Stimulated activated CD4-positive, alpha-beta T cell treated with anti-CD3 and anti-CD28 coated beads, Interleukin-15, amount 100 ng/mL, for 24 hours (primary cell): ENCODE measurements around the gene GOLM1.
"Not testable (repeated sequence)": the region's sequence is repeated elsewhere in the genome, so short reads cannot be mapped to it uniquely, and the experiment has no call there.

Experiments used
- DNase-seq: peaks from one replicate; pipeline ENCODE4 v3.0.0-alpha.2; 2020

GOLM1 gene, protein sequence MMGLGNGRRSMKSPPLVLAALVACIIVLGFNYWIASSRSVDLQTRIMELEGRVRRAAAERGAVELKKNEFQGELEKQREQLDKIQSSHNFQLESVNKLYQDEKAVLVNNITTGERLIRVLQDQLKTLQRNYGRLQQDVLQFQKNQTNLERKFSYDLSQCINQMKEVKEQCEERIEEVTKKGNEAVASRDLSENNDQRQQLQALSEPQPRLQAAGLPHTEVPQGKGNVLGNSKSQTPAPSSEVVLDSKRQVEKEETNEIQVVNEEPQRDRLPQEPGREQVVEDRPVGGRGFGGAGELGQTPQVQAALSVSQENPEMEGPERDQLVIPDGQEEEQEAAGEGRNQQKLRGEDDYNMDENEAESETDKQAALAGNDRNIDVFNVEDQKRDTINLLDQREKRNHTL

GRCh38 chr9:86098824-86099700 is at the start of gene GOLM1:
Gene GOLM1, minus strand, starts transcription at chr9:86099558. Its CDS starts 20,238 bp downstream, at chr9:86079320.
- peak; percentile 55 for DNase-seq

GRCh38 chr9:86146671-86147070 is 47.3 kb upstream of the GOLM1 start:
- DNase-seq, result not testable (repeated sequence)

GRCh38 chr9:86145960-86146359 is 46.6 kb upstream of the GOLM1 start:
- not testable (repeated sequence) for DNase-seq

GRCh38 chr9:86142973-86143372 is 43.6 kb upstream of the GOLM1 start:
- no peak for DNase-seq

DNA sequence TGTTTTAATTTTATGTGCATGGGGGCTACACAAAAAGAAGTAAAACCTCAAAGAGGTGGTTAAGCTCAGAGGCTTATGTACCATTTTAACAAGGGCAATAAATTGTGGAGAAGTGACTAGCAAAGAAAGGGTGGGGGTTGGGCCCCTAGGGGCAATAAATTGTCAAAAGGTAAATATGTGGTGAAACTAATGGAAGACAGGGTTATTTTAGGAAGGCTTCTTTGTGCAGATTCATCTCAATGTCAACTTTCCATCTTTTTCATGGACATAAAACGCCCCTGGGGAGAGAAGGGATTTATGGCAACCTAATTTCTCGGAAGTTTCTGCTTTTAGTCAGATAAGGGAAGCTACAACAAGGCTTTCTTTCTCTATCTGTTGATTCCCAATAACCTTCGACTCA is 42.5 kb upstream of the GOLM1 start:
- no peak for DNase-seq

- DNase-seq, result no peak
Measured at GRCh38 chr9:86135371-86135770, 36.0 kb upstream of the GOLM1 start.

GRCh38 chr9:86134361-86134760 is 35.0 kb upstream of the GOLM1 start:
- no peak for DNase-seq

- DNase-seq, result no peak
Measured at GRCh38 chr9:86128235-86128822, 29.0 kb upstream of the GOLM1 start.

GRCh38 chr9:86126998-86127972 is 27.9 kb upstream of the GOLM1 start:
- no peak for DNase-seq

DNA sequence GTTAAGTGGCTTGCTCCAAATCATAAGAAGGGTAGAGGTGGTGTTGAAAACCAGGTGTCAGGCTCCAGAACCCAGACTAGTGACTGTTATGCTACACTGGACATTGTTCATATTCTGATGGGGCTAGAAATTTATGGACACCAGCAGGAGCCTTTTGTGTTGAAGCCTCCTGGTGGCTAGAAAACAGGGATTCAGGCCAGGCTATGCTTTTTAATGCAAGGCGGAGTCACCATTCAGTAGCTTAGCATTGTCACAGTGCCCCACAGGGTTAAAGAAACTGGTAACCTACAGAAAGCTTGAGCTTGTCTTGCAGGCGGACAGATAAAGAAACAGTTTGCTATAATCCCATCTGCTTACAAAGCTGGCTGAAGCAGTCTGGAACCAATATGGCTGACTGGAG is 23.0 kb upstream of the GOLM1 start:
- no peak for DNase-seq

DNA sequence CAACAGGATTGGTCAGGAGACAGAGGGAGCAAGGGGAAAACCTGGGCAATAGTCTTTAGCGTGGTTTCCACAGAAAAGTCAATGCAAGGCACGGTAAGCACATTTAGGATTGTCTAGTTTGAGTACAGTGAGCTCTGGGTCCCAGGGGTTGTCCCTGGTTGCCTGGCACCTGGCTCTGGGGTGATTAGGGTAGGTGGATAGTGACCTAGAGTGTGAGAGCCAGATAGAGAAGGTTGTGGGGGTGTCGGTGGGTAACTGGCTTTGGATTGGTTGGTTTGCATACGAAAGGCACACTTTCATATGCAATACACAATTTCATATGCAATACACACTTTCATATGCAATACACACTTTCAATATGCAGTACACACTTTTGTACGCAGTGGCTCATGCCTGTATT is 20.1 kb upstream of the GOLM1 start:
- DNase-seq, result no peak

DNA sequence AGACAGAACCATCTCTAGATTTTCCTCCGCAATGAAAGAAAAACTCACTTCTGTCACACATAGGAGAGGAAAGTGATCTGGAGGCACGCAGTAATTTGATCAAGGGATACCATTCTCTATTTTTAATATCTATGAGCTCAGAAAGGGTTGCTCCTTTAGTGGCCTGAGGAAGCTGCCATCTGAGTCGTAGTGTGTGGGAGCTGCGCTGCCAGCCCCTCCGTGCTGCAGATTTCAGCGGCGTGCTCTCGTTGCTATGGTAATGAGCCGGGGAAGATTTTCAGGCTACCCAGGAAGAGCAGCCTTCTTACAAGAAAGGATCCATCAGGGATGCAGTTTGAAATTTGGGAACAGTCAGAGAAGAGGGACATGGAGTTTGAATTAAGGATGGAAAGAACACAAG is 17.1 kb upstream of the GOLM1 start:
- no peak for DNase-seq

DNA sequence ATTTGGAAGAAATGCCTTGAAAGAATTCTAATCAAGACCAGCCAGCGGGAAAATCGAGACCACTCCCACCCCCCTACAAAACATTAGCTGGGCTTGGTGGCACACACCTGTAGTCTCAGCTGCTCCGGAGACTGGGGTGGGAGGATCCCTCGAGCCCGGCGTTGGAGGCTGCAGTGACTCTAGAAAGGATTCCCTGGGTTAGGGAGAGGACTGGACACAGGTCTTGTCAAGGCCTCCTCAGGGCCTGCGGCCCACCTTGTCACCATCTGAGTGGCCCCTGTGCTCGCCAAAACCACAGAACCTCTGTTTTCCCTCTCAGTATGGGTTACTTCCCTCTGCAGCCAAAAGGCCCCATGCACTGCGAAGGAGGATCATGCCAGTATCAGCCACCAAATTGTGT is 16.5 kb upstream of the GOLM1 start:
- DNase-seq, result no peak

GRCh38 chr9:86112057-86112456 is 12.7 kb upstream of the GOLM1 start:
- DNase-seq, result no peak

GRCh38 chr9:86102626-86103025 is 3.3 kb upstream of the GOLM1 start:
- no peak for DNase-seq

DNA sequence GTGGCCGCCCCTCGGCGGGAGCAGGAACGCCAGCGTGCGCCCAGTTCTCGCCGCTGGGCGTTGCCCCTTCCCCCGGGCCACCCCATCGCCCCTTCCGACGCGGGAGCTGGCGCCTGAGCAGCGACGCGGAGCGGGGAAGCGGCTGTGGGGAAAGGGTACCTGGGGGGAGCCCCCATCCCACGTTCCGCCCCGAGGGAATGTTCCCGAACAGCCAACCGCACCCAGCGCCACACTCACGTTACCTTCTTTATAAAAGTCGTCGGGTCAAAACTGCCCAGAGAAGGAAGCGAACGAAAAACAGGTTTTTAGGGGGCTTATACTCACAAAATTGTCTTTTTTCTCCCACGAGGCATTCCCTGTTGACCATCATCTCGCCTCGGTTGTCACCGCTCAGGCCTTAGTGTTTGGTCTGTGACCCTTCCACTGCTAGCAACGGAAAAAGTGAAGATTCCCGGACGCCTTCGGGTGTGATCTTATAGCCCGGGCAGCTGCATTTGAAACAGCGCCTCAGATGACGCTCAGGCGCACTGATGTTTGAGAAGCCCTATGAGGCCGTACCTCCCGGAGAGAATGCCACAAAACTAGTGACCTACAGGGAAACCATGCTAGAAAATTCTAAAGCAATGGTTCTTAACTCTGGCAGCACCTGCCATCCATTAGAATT is 475 bp upstream of the GOLM1 start:
- DNase-seq, result peak; percentile 47

DNA sequence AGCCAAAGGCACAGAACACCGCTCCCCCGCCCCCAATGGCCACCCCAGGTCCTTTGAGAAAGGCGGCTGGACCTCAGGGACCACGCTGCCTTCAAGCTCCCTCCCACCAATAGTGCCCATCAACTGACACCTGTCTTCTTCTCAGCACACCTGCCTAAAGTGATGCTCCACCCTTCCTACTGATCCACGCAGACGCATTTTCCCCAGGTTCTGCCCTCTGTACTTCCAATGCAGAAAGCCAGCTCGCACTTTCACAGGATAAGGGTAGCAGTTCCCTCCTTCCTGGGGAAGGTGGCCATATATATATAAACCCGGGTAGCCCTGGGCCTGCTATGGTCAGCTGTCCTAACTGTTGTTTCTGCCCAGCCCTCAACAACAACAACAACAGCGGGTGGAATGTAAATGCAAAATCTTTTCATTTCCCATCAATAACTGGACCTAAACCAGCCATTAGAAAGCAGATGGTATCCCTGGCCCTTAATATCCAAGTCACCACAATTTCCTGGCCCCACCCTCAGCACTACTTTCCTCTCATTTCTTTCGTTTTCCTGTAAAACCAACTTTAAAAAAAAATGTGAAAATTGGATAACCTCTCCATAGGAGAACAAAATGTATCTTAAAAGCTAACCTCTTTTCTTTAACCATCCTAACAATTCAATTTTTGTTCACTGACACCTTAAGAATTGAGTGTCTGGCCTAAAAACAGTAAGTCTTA is 1.7 kb downstream of the GOLM1 start:
- DNase-seq, result no peak

GRCh38 chr9:86096386-86096785 is 3.0 kb downstream of the GOLM1 start:
- no peak for DNase-seq

- DNase-seq, result no peak
Measured at GRCh38 chr9:86093788-86094555, 5.4 kb downstream of the GOLM1 start.

DNA sequence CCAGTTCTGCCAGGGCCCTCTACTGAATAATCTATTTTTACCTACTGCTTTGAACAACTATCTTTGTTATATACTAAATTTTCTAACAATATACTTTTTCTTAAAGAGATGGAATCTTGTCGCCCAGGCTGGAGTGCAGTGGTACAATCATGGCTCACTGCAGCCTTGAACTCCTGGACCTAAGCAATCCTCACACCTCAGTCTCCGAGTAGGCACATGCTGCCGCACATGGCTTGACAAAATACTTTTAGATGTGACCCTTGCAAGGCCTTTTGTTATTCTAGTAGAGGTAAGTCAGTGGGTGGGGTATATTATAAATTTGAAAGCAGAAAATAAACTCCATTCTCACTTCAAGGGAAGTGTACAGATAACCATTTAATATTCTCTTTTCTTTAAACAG is 7.9 kb downstream of the GOLM1 start:
- no peak for DNase-seq
